KBM-7 (cell line): Measurements from ENCODE around the gene PDZK1IP1.

ENCODE experiments used
- DNase-seq: peaks from one replicate; pipeline ENCODE4 v3.0.0-alpha.2; 2015
- in situ Hi-C: fragments of 300-500 bp; cut with MboI; formaldehyde crosslinking; loops from 2 replicates; pipeline ENCODE4 v1.14.3; 2020; ENCODE audit warnings: low sequenced_read_pairs, low pct_unique_long_range_greater_than_20kb, mixed read lengths

The PDZK1IP1 gene

DNA sequence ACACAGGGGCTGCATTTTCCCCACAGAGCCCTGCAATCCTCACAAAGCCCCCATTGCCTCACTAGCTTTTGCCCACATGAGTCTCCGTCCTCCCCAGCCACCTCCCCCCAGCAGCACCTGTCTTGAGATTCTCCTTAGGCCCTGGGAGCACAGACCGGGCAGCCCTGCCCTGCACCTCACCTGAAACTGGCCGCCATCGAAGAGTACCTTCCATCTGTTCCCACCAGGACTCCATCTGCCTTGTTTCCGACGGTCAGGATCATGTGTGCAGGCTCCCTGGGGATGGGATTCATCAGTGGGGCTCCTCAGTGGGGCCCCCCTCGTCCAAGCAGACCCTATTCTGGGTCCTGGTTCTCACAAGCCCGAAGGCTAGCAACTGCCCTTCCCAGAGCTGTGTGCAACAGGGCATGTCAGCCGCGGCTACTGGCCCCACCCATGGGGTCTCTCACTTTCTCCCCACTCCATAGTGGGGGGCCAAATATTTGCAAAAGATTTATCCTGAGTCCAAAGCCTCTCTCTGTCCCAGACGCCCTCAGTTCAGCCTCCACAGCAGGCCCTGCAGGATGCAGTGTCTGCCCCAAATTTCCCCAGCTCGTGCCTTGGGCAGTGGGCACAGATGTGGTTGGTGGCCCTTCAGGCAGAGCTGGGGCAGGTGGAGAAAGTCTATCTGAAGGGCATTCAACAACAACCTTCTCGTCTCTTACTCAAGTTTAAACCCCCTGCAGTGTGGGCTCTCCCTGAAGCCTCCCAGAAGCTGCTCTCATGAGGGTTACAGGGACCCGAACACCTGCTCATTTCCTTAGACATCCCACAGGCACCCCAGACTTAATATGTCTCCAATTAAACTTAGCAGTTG is 4.8 kb downstream of the PDZK1IP1 start:
- no peak for DNase-seq
- in situ Hi-C loops: loop anchor here (25.0 kb wide), 1 partner anchor 527 kb away; no protein-coding TSS in a partner anchor

DNA sequence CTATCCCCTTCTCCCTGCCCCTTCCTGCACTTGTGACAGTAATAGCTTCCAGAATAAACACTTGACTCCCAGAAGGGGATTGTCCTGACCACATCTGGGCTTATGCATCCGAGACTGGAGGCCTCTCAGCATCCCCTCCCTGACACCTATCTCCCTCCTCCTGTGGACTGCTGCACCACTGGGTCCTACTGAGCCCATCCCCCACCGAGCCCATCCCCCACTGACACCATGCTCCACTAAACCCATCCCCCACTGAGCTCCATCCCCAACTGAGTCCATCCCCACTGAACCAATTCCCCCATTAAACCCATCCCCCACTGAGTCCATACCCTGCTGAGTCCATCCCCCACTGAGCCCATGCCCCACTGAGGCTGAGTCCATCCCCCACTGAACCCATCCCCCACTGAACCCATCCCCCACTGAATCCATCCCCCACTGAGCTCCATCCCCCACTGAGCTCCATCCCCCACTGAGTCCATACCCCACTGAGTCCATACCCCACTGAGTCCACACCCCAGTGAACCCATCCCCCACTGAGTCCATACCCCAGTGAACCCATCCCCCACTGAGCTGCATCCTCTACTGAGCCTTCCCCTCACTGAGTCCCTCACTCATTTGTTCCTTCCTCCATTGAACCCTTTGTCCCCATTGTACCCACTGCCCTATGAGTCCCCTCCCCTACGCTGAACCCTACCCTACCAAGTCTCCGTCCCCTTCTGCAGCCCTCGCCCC is 5.6 kb downstream of the PDZK1IP1 start:
- in situ Hi-C loops: loop anchor here (25.0 kb wide), 1 partner anchor 528 kb away; no protein-coding TSS in a partner anchor
- DNase-seq: no peak

DNA sequence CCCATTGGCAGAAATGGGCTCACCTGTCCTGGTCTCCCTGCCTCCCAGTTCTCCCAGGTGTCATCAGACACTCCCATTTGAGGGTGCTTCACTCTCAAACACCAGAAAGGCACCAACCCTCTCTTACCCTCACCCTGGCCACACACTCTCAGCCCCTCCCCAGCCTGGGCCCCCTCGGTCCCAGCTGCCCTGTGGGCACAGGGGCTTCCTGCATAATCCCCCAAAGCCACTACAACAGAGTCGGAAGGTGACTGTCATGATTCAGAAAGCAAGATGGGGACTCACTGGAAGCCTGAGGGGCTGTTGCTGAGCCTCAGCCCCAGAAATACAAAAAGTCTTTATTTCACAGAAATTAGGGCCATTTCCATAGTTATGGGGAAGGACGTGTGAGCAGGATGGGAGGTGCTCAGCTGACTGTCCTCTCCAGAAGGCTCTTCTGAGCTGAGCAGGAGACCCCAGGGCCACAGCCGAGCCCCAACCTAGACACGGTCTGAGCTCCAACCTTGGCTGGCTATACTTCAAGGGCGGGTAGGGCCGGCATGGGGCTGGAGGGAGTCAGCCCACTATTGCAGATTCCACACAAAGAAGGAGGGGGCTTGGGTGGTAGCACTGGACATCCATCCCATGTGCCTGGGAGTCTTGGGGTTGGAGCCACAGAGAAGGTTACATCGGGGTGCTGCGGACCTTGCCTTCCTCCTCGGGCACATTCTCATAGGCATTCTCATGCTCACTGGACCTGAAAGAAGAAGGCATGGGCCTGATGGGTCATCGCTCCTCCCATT is 6.3 kb downstream of the PDZK1IP1 start:
- in situ Hi-C loops: loop anchor here (25.0 kb wide), 1 partner anchor 529 kb away; no protein-coding TSS in a partner anchor
- no peak for DNase-seq

GRCh38 chr1:47182676-47183235 is 7.1 kb downstream of the PDZK1IP1 start:
- no peak for DNase-seq
- in situ Hi-C loops: loop anchor here (25.0 kb wide), 1 partner anchor 530 kb away; no protein-coding TSS in a partner anchor

- DNase-seq: no peak
- in situ Hi-C loops: loop anchor here (25.0 kb wide), 1 partner anchor 530 kb away; no protein-coding TSS in a partner anchor
Measured at GRCh38 chr1:47181955-47182675, 7.7 kb downstream of the PDZK1IP1 start.

DNA sequence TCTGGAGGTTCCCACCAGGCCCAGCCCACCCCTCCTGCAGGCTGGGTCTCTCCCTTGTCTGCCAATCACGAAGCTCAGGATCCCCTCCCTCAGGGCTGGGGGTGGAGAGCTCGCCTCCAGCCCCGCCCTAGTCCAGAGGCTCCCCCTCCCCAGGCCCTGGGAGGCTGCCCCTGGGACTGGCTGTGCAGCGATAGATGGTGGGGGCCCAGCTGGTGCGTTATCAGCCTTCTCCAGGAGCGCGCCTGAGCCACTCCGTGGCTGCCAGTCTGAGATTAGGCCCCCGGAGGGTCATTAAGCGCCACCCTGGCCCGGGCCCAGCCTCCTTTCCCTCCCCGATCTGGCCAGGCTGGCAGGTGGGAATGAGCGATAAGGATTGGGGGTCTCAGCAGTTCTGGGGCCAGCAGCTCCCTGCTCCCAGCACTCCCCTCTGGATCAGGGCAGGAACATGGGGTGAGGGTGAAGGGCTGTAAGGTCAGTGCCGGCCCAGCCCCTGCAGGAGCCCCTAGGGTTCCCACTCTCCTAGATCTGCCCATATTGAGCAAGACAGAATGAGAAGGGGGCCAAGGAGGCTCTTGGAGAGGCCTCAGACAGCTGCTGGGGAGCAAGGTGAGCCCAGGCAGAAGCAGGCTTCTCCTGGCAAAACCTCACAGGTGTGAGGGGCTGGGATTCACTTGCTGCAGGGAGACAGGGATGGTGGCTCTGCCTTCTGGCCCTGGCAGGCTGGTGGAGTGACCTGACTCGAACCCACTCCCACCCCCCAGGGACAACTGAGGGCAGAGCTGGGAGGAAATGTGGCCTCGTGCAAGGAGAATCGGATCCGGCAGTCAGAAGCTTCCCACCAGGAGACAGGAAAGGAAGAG is 8.5 kb downstream of the PDZK1IP1 start:
- in situ Hi-C loops: loop anchor here (25.0 kb wide), 1 partner anchor 531 kb away; no protein-coding TSS in a partner anchor

DNA sequence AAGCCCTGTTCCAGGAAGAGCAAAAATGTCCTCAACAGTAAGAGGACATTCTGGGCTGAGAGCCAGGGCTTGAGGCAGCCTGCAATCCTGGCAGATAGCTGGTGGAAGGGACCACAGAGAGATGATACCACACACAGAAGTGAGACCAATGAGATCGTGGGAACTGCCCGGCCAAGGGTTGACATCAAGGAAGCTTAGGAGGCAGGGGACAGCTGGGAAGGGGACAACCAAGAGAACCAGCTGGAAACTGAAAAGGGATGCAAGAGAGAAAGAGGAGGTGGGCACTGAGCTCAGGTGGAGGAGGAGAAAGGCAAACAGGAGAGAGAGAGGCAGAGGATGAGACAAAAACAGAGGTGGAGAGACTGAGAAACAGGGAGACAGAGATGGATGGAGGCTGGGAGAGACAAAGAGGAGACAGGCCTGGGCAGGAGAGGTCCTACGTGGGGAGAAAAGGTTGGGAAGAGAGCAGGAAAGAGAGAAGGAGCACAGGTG is 9.2 kb downstream of the PDZK1IP1 start:
- in situ Hi-C loops: loop anchor here (25.0 kb wide), 1 partner anchor 532 kb away; no protein-coding TSS in a partner anchor
- DNase-seq: no peak

More for the DNA sequence above, 8.5 kb downstream of the PDZK1IP1 start:
- DNase-seq: no peak

DNA sequence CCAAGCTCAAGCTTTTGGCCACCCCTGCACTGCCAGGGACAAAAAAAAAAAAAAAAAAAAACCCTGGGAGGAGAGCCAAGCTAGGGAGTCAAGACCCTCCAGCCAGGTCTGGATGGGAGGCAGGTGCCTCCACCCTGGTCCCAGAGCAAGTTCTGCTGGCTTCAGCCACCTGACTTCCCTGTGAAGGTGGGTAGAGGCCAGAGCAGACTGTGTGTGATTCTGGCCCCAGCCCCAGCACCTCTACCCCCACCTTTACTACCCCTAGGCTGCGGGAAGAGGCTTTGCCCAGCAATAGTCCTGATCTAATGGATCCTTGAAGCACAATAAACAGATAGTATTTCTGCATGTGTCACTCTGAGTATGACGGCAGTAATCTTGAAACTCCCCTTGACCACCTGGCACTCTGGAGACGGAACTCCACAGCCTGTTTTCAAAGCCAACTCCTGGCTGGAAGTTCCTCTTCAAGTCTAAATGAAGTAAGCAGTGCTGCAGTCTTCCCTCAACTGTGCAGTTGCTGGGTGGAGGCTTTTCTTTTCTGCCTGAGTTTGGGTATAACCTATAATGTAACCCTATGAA is 9.8 kb downstream of the PDZK1IP1 start:
- DNase-seq: no peak
- in situ Hi-C loops: loop anchor here (25.0 kb wide), 1 partner anchor 532 kb away; no protein-coding TSS in a partner anchor

- DNase-seq: peak; percentile 97
- in situ Hi-C loops: loop anchor here (25.0 kb wide), 1 partner anchor 533 kb away; no protein-coding TSS in a partner anchor
Measured at GRCh38 chr1:47179017-47179987, 10.5 kb downstream of the PDZK1IP1 start.

- DNase-seq: no peak
- in situ Hi-C loops: loop anchor here (25.0 kb wide), 1 partner anchor 534 kb away; no protein-coding TSS in a partner anchor
Measured at GRCh38 chr1:47178654-47179016, 11.2 kb downstream of the PDZK1IP1 start.

GRCh38 chr1:47178020-47178419 is 11.8 kb downstream of the PDZK1IP1 start:
- in situ Hi-C loops: loop anchor here (25.0 kb wide), 1 partner anchor 534 kb away; no protein-coding TSS in a partner anchor

DNA sequence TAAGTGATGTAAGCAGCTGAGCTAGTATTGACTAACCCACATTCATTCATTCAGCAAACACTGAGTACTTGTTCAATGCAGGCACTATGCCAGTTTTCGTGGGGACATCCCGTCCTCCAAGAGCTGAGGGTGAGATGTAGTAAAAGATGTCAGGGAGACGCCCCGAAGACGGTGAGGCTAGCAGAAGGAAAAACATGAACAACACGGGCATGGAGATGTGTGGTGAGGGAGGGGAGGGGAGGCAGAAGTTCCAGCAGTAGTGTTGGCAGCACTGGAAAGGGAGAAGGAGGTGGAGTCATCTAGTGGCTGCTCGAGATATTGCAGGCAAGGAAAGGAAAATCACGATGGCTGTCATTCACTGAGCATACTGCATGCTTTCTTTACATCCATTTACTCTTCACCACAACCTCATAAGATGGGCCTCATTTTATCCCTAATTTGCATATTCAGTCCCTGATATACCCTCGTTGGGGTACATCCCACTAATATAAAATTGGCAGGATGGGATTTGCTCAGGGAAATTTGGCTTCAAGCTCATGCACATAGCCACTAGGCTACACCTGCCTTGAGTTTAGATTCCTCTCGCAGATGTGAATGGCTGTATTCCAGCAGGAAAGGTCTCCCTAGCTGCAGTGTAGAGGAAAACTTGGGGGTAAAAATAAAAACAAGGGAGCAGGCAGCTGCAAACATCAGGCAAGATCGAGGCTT is 14.5 kb downstream of the PDZK1IP1 start:
- in situ Hi-C loops: loop anchor here (25.0 kb wide), 1 partner anchor 537 kb away; no protein-coding TSS in a partner anchor
- DNase-seq: peak; percentile 89

More at GRCh38 chr1:47178020-47178419, 11.8 kb downstream of the PDZK1IP1 start:
- no peak for DNase-seq

DNA sequence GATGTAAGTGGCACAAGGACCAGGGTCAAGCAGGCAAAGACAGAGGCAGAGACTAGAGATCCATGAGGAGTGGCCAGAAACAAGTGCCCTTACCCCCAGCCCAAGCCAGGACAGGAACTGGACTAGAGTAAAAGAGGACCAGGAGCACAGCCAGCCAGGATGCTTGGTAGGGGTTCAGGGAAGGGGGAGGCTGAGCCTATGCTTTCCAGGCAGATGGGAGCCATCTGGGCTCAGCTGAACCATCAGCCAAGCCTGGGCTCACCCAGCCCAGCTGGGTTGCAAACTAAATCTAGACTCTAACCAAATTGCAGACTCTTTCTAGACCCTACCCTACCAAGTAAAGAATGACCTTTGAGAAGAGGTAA is 15.2 kb downstream of the PDZK1IP1 start:
- in situ Hi-C loops: loop anchor here (25.0 kb wide), 1 partner anchor 538 kb away; no protein-coding TSS in a partner anchor
- DNase-seq: no peak

DNA sequence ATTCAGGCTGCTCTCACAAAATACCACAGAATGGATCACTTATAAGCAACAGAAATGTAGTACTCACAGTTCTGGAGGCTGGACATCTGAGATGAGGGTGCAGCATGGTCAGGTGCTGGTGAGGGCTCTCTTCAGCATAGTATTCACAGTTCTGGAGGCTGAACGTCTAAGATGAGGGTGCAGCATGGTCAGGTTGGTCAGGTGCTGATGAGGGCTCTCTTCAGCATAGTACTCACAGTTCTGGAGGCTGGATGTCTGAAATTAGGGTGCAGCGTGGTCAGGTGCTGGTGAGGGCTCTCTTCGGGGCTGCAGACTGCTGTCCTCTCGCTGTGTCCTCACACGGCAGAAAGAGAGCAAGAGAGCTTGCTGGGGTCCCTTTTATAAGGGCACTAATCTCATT is 17.1 kb downstream of the PDZK1IP1 start:
- no peak for DNase-seq
- in situ Hi-C loops: no loop called here

- in situ Hi-C loops: no loop called here
- DNase-seq: no peak
Measured at GRCh38 chr1:47164552-47164951, 25.3 kb downstream of the PDZK1IP1 start.
